DMS53 (cell line): ENCODE measurements around the gene PTPRT.
A peak's percentile ranks its signal among the peaks of the same experiment; 100 is the strongest.

Source experiments
- DNase-seq: peaks from one replicate; lab custom pipeline; 2025; lab: John Stamatoyannopoulos, UW

Gene PTPRT

GRCh38 chr20:42191140-42191860 lies 998.4 kb downstream of the PTPRT start:
- DNase-seq: no peak

GRCh38 chr20:42190084-42190483 lies 999.6 kb downstream of the PTPRT start:
- DNase-seq: no peak

- no peak for DNase-seq
These were observed 1003.4 kb downstream of the PTPRT start for GRCh38 chr20:42186337-42186736.

- no peak for DNase-seq
These were observed 1006.6 kb downstream of the PTPRT start for GRCh38 chr20:42183147-42183546.

GRCh38 chr20:42181064-42181463 lies 1008.6 kb downstream of the PTPRT start:
- DNase-seq: no peak

- DNase-seq: peak; percentile 22
These were observed 1009.9 kb downstream of the PTPRT start for GRCh38 chr20:42179768-42180167.

- no peak for DNase-seq
These were observed 1016.3 kb downstream of the PTPRT start for GRCh38 chr20:42173440-42173839.

- no peak for DNase-seq
These were observed 1025.4 kb downstream of the PTPRT start for GRCh38 chr20:42164121-42164890.

GRCh38 chr20:42161228-42161829 lies 1028.4 kb downstream of the PTPRT start:
- no peak for DNase-seq

- no peak for DNase-seq
These were observed 1029.9 kb downstream of the PTPRT start for GRCh38 chr20:42159808-42160207.

- no peak for DNase-seq
These were observed 1031.4 kb downstream of the PTPRT start for GRCh38 chr20:42158272-42158671.

- no peak for DNase-seq
These were observed 1034.1 kb downstream of the PTPRT start for GRCh38 chr20:42155586-42155985.

- DNase-seq: no peak
These were observed 1037.1 kb downstream of the PTPRT start for GRCh38 chr20:42152575-42152974.

- no peak for DNase-seq
These were observed 1039.5 kb downstream of the PTPRT start for GRCh38 chr20:42150230-42150629.

GRCh38 chr20:42138729-42139128 lies 1051.0 kb downstream of the PTPRT start:
- no peak for DNase-seq

- no peak for DNase-seq
These were observed 1055.2 kb downstream of the PTPRT start for GRCh38 chr20:42134265-42135098.

GRCh38 chr20:42130810-42131596 lies 1058.7 kb downstream of the PTPRT start:
- DNase-seq: no peak

GRCh38 chr20:42125426-42125825 lies 1064.3 kb downstream of the PTPRT start:
- DNase-seq: no peak

- DNase-seq: no peak
These were observed 1065.7 kb downstream of the PTPRT start for GRCh38 chr20:42123981-42124473.

GRCh38 chr20:42118409-42119125 lies 1071.1 kb downstream of the PTPRT start:
- no peak for DNase-seq
